HepG2 (cell line): ENCODE measurements around the gene PAQR7. TPM values are rescaled to one million over a fixed set of nuclear protein-coding genes. Genes with fewer than 3 reads are reported as not detected.

Experiments
- ATAC-seq: fragments of 200-7000 bp; cut with Tn5 transposase; 3 replicates; pipeline ENCODE4 v1.9.1; 2020; ENCODE audit warnings: mild to moderate bottlenecking, moderate library complexity
- BruUV-seq: library from RNA; stranded (reverse); fragments of 400-500 nt; replicated peaks from 2 replicates; lab custom pipeline; 2021; lab: Mats Ljungman, UMichigan
- CTCF ChIA-PET: fragments of 300-600 bp; formaldehyde crosslinking; extraction: SDS; loops from one replicate; lab custom pipeline; 2021; ENCODE audit warnings: low total read pairs, inconsistent platforms, low intra/inter-chr PET ratio; lab: Yijun Ruan, JAX
- POLR2A ChIA-PET: fragments of 350-600 bp; sonication (Branson Sonifier 250); formaldehyde crosslinking; loops from one replicate; lab custom pipeline; 2020; ENCODE audit warnings: antibody characterized with exemption, inconsistent platforms; lab: Yijun Ruan, JAX
- DNase-seq: peaks from one replicate; pipeline ENCODE4 v3.0.0-alpha.2; 2015; ENCODE audit warnings: low spot score
- FAIRE-seq: peaks from 3 replicates; lab custom pipeline; 2011; peaks lifted over from hg19 to GRCh38; lab: Jason Lieb, UNC
- H2AFZ ChIP-seq: one replicate; pipeline ENCODE4 v1.6.1; 2011; ENCODE audit warnings: low read length, inconsistent platforms
- H3K27ac ChIP-seq: fragments of 300-600 bp; 3 replicates; pipeline ENCODE4 v1.8.0; 2011; ENCODE audit warnings: mixed run types, mild to moderate bottlenecking, mixed read lengths, low read length, inconsistent platforms; ENCODE audit not compliant: insufficient read depth; ENCODE audit errors: extremely low read length
- H3K27me3 ChIP-seq, 2 experiments: fragments of 200-600 bp in 1 of 2; 2 replicates in 1 of 2; 3 replicates in 1 of 2; pipeline versions ENCODE4 v1.6.0 to v1.8.0; 2011; ENCODE audit warnings: low read length in 2 of 2, mild to moderate bottlenecking in 2 of 2, moderate library complexity in 2 of 2, inconsistent platforms in 1 of 2; ENCODE audit not compliant: insufficient read depth in 2 of 2, control insufficient read depth in 1 of 2
- H3K36me3 ChIP-seq, 2 experiments: fragments of 200-600 bp in 1 of 2; replicated peaks in 1 of 2; 2 replicates in 1 of 2; 3 replicates in 1 of 2; pipeline versions ENCODE4 v1.5.1 to v1.8.0; 2011; ENCODE audit warnings: low read length in 2 of 2, inconsistent platforms in 1 of 2; ENCODE audit not compliant: insufficient read depth in 2 of 2, control insufficient read depth in 1 of 2
- H3K4me1 ChIP-seq: 2 replicates; pipeline ENCODE4 v1.5.1; 2012; ENCODE audit warnings: low read length, inconsistent platforms; ENCODE audit not compliant: insufficient read depth
- H3K4me2 ChIP-seq: 2 replicates; pipeline ENCODE4 v1.6.0; 2011; ENCODE audit warnings: low read depth, low read length, inconsistent platforms
- H3K4me3 ChIP-seq, 3 experiments: fragments of 200-600 bp in 1 of 3; sonication (generic), shearing (Covaris generic) in 1 of 3; replicated peaks in 1 of 3; 2 replicates each; pipeline ENCODE4 v1.5.1; 2011 to 2016; ENCODE audit warnings: low read length in 3 of 3, inconsistent platforms in 2 of 3, low read depth in 2 of 3, mild to moderate bottlenecking in 2 of 3, control low read depth in 1 of 3, mixed read lengths in 1 of 3; ENCODE audit not compliant: insufficient read depth in 1 of 3
- H3K79me2 ChIP-seq: one replicate; pipeline ENCODE4 v1.6.1; 2011; ENCODE audit warnings: low read length, inconsistent platforms; ENCODE audit not compliant: insufficient read depth
- H3K9ac ChIP-seq: 2 replicates; pipeline ENCODE4 v1.6.0; 2011; ENCODE audit warnings: mild to moderate bottlenecking, low read depth, low read length, inconsistent platforms; ENCODE audit not compliant: insufficient read depth
- H3K9me3 ChIP-seq: 2 replicates; pipeline ENCODE4 v1.5.1; 2012; ENCODE audit warnings: mild to moderate bottlenecking, low read length
- H4K20me1 ChIP-seq: 2 replicates; pipeline ENCODE4 v1.6.0; 2011; ENCODE audit warnings: inconsistent platforms, mild to moderate bottlenecking, low read length, moderate library complexity; ENCODE audit not compliant: insufficient read depth
- AGO2 ChIP-seq: fragments of 200-400 bp; formaldehyde crosslinking; optimal IDR thresholded peaks from 2 replicates; pipeline ENCODE3; 2017; ENCODE audit warnings: mild to moderate bottlenecking, low read depth, low read length, moderate library complexity
- CREB1 ChIP-seq, 2 experiments: fragments of 450-650 bp in 1 of 2; IDR thresholded peaks; 2 replicates each; pipeline ENCODE4 v1.6.1; 2016 to 2017; ENCODE audit warnings: control low read depth in 1 of 2, mild to moderate bottlenecking in 1 of 2, missing compliant biosample characterization in 1 of 2, missing genetic modification characterization in 1 of 2
- PBX3 ChIP-seq: sonication (generic); formaldehyde crosslinking; IDR thresholded peaks from 2 replicates; pipeline ENCODE4 v1.8.1; 2023; ENCODE audit warnings: missing genetic modification reagents, inconsistent platforms, borderline replicate concordance
- RAD21 ChIP-seq: fragments of 450-650 bp; formaldehyde crosslinking; IDR thresholded peaks from 2 replicates; pipeline ENCODE4 v1.5.0; 2020; ENCODE audit warnings: mild to moderate bottlenecking
- ZNF619 ChIP-seq: sonication (generic); formaldehyde crosslinking; IDR thresholded peaks from 2 replicates; pipeline ENCODE4 v1.4.0; 2020; ENCODE audit warnings: mild to moderate bottlenecking, missing genetic modification reagents
- ZNF629 ChIP-seq: sonication (generic); formaldehyde crosslinking; conservative IDR thresholded peaks from 2 replicates; pipeline ENCODE4 v1.5.0; 2020; ENCODE audit warnings: missing genetic modification reagents
- ZNF776 ChIP-seq: sonication (generic); formaldehyde crosslinking; IDR thresholded peaks from 2 replicates; pipeline ENCODE4 v1.4.0; 2020; ENCODE audit warnings: mild to moderate bottlenecking, missing genetic modification reagents
- WGBS: methylation state at CpG from one replicate; pipeline ENCODE4 v1.1.6; 2017; ENCODE audit warnings: low lambda C conversion rate; 5-methylcytosine and 5-hydroxymethylcytosine counted together
- in situ Hi-C: cut with HindIII; loops from 2 replicates; pipeline ENCODE4 v1.10.0; 2017; ENCODE audit warnings: low pct_unique_long_range_greater_than_20kb; ENCODE audit not compliant: extremely low pct_ligation_motif_present
- intact Hi-C: fragments of 100-400 bp; cut with micrococcal nuclease; formaldehyde crosslinking; loops from one replicate; pipeline ENCODE4 v1.10.0; 2022; ENCODE audit not compliant: unreplicated experiment
- polyA plus RNA-seq, 8 experiments: library from polyadenylated mRNA; depleted of rRNA in 3 of 8; stranded (reverse) in 7 of 8; unstranded in 1 of 8; fragments of >200 nt; fragmentation: Illumina TruSeq in 4 of 8; extraction: Trizol in 4 of 8; gene quantifications; 2 replicates each; pipeline versions ENCODE4 v1.2.1 to v1.2.3, GENCODE V29; 2011 to 2016; ENCODE audit warnings: low read depth in 4 of 8, missing spikeins in 1 of 8, mixed read lengths in 1 of 8; ENCODE audit not compliant: insufficient read depth in 1 of 8
- total RNA-seq, 5 experiments: library from RNA; depleted of rRNA; stranded (reverse); fragments of >200 nt; fragmentation: Illumina TruSeq; extraction: Trizol; gene quantifications; 2 replicates each; pipeline ENCODE4 v1.2.3, GENCODE V29; 2016; ENCODE audit warnings: low read depth in 1 of 5

Gene PAQR7
- total and polyA plus RNA-seq, 2 of the 13 experiments (the other 11 are each of a cell fraction or from before 2014, with no cell fraction given), result 13.2 to 16.6 TPM

GRCh38 chr1:25817840-25818501 is 57.5 kb downstream of the PAQR7 start (continued):
- TF ChIP-seq PBX3 (CRISPR knock-in tag), result no peak
- TF ChIP-seq RAD21, result 0 out of 2 replicates have a peak, but pooled peaks have one; percentile 5
- TF ChIP-seq ZNF619 (CRISPR knock-in tag), result 0 out of 2 replicates have a peak, but pooled peaks have one; percentile 47
- TF ChIP-seq AGO2, result peak; percentile 65
- TF ChIP-seq CREB1 (IDR thresholded peaks at IDR 0.05), result no peak
- TF ChIP-seq CREB1 (CRISPR knock-in tag; IDR thresholded peaks at IDR 0.05), result peak; percentile 53; the same call in 1 of the 2 replicates

GRCh38 chr1:25816112-25816718 is 59.3 kb downstream of the PAQR7 start:
- H2AFZ ChIP-seq, result no peak overlapping the region
- ATAC-seq, result no peak
- no peak for DNase-seq
- no peaks in the 10 kb centered on the region; the same call in 1 of the 2 replicates for H4K20me1 ChIP-seq
- FAIRE-seq, result no peak
- H3K4me3 ChIP-seq, result no peak overlapping the region
- WGBS, result 94% methylated on average over 13 of the region's 15 CpGs
- TF ChIP-seq ZNF629 (CRISPR knock-in tag) (no peak), ZNF776 (no peak)
- no peak overlapping the region for H3K9ac ChIP-seq
- no peak overlapping the region for H3K27ac ChIP-seq
- H3K4me1 ChIP-seq, result peaks cover 16% of the 10 kb centered on the region
- peaks cover 11% of the 10 kb centered on the region for H3K79me2 ChIP-seq
- ChIA-PET POLR2A (no interaction called here), CTCF (no interaction called here)
- BruUV-seq, result no TSS peak
- H3K9me3 ChIP-seq, result no peaks in the 10 kb centered on the region
- no peaks in the 10 kb centered on the region; a peak in 1 of 5 replicates for H3K27me3 ChIP-seq
- intact Hi-C loops (no loop called here), in situ Hi-C loops (loop anchor here (25.0 kb wide), 1 partner anchor 204 kb away; the partner anchor contains the start of gene MAN1C1)
- no peaks in the 10 kb centered on the region for H3K36me3 ChIP-seq
- no peak overlapping the region for H3K4me2 ChIP-seq
